Hepatocyte (in vitro differentiated cells): ENCODE results near the gene ECHS1. TPM values are rescaled to one million over a fixed set of nuclear protein-coding genes. Genes with fewer than 3 reads are reported as not detected.

Source experiments
- DNase-seq: peaks from one replicate; pipeline ENCODE4 v3.0.0-alpha.2; 2016; ENCODE audit warnings: low spot score
- H2AFZ ChIP-seq: fragments of 200-600 bp; sonication (generic); 2 replicates; pipeline ENCODE4 v1.6.0; 2016; ENCODE audit warnings: antibody characterized with exemption, mild to moderate bottlenecking
- H3K27ac ChIP-seq: fragments of 200-600 bp; sonication (generic); 2 replicates; pipeline ENCODE4 v1.5.1; 2016; ENCODE audit warnings: mild to moderate bottlenecking
- H3K27me3 ChIP-seq: fragments of 200-600 bp; sonication (generic); 2 replicates; pipeline ENCODE4 v1.6.1; 2016
- H3K36me3 ChIP-seq: fragments of 200-600 bp; sonication (generic); replicated peaks from 2 replicates; pipeline ENCODE4 v1.5.1; 2016; ENCODE audit warnings: low read depth; ENCODE audit not compliant: insufficient read depth
- H3K4me1 ChIP-seq: fragments of 200-600 bp; sonication (generic); 2 replicates; pipeline ENCODE4 v1.5.1; 2016; ENCODE audit warnings: mild to moderate bottlenecking, moderate library complexity; ENCODE audit not compliant: insufficient read depth
- H3K4me2 ChIP-seq: fragments of 200-600 bp; sonication (generic); 2 replicates; pipeline ENCODE4 v1.6.0; 2016
- H3K4me3 ChIP-seq: fragments of 200-600 bp; sonication (generic); 2 replicates; pipeline ENCODE4 v1.5.1; 2016; ENCODE audit warnings: mild to moderate bottlenecking
- H3K79me2 ChIP-seq: fragments of 200-600 bp; sonication (generic); 2 replicates; pipeline ENCODE4 v1.6.0; 2017; ENCODE audit warnings: mild to moderate bottlenecking
- H3K9me2 ChIP-seq: fragments of 200-600 bp; sonication (generic); replicated peaks from 2 replicates; pipeline ENCODE4 v1.6.0; 2017; ENCODE audit warnings: mild to moderate bottlenecking; ENCODE audit not compliant: insufficient read depth
- H3K9me3 ChIP-seq: fragments of 200-600 bp; sonication (generic); 2 replicates; pipeline ENCODE4 v1.5.1; 2016; ENCODE audit warnings: low read depth, mild to moderate bottlenecking
- H4K20me1 ChIP-seq: fragments of 200-600 bp; sonication (generic); 2 replicates; pipeline ENCODE4 v1.6.0; 2016; ENCODE audit warnings: mild to moderate bottlenecking; ENCODE audit not compliant: insufficient read depth, poor library complexity, severe bottlenecking
- EZH2 ChIP-seq: fragments of 200-600 bp; sonication (generic); IDR thresholded peaks from 2 replicates; pipeline ENCODE4 v1.6.1; 2016; ENCODE audit warnings: antibody characterized with exemption, mild to moderate bottlenecking, borderline replicate concordance
- EZH2phosphoT487 ChIP-seq: fragments of 200-600 bp; sonication (generic); IDR thresholded peaks from one replicate; pipeline ENCODE4 v1.6.1; 2018; ENCODE audit warnings: antibody characterized with exemption, mild to moderate bottlenecking, low read depth, moderate library complexity; ENCODE audit not compliant: unreplicated experiment, severe bottlenecking
- WGBS: methylation state at CpG from one replicate; pipeline ENCODE4 v1.1.6; 2016; ENCODE audit warnings: low lambda C conversion rate; ENCODE audit errors: missing lambda C conversion rate; 5-methylcytosine and 5-hydroxymethylcytosine counted together
- polyA plus RNA-seq: library from polyadenylated mRNA; unstranded; fragments of >200 nt; fragmentation: Nextera tagmentation; extraction: Ambion mirVana; gene quantifications from 2 replicates; pipeline ENCODE4 v1.2.1, GENCODE V29; 2016
- total RNA-seq: library from RNA; depleted of rRNA; stranded (reverse); fragments of >200 nt; gene quantifications from 2 replicates; pipeline ENCODE4 v1.2.3, GENCODE V29; 2014
- TF ChIP-seq, protein P1 (sequence below): fragments of 200-600 bp; sonication (generic); IDR thresholded peaks from 2 replicates; pipeline ENCODE4 v1.5.1; 2016; ENCODE audit warnings: antibody characterized with exemption, mild to moderate bottlenecking; ENCODE audit not compliant: poor library complexity

The ECHS1 gene
- total and polyA plus RNA-seq, 2 experiments from 2014 or later = 146 to 204 TPM

DNA sequence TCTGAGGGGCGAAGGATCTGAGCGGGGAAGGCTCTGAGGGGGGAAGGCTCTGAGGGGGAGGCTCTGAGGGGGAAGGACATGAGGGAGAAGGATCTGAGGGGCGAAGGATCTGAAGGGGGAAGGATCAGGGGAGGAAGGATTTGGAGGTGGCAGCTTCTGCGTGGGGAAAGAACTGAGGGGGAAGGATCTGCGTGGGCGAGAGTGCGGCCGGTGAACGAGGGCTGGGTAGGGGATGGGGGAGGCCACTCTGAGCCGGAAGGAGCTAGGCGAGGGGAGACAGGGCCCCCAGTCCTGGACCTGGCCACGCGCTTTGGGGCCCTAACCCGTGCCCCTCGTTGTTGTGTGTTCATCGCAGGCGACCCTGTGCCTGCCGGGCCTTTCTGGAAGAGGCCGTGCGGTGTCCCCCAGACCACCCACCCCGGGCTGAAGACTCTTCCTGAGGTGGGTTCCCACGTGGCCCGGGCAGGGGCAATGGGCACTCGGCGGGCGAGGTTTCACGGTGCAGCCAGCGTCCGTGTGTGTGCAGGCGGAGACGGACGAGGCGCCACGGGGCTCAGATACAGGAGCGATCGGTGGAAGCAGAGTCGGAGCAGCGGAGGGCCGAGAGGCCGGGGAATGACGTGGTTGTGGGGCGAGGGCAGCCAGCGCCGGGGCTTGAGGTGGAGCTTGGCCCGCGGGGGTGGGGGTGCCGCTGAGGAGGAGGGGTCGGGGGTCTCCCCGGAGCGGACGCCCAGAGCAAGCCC lies 38.5 kb downstream of the ECHS1 start:
- Histone ChIP-seq H3K27ac (no peak overlapping the region), H3K79me2 (no peaks in the 10 kb centered on the region), H3K4me3 (peak overlapping the region; percentile 63), H4K20me1 (no peaks in the 10 kb centered on the region), H3K27me3 (peaks cover 53% of the 10 kb centered on the region), H3K36me3 (no peaks in the 10 kb centered on the region), H3K9me2 (no peaks in the 10 kb centered on the region), H3K4me2 (peak overlapping the region; percentile 91), H2AFZ (peak overlapping the region; percentile 57), H3K9me3 (no peaks in the 10 kb centered on the region), H3K4me1 (peaks cover 14% of the 10 kb centered on the region)
- no peak for DNase-seq
- TF ChIP-seq, protein P1, sequence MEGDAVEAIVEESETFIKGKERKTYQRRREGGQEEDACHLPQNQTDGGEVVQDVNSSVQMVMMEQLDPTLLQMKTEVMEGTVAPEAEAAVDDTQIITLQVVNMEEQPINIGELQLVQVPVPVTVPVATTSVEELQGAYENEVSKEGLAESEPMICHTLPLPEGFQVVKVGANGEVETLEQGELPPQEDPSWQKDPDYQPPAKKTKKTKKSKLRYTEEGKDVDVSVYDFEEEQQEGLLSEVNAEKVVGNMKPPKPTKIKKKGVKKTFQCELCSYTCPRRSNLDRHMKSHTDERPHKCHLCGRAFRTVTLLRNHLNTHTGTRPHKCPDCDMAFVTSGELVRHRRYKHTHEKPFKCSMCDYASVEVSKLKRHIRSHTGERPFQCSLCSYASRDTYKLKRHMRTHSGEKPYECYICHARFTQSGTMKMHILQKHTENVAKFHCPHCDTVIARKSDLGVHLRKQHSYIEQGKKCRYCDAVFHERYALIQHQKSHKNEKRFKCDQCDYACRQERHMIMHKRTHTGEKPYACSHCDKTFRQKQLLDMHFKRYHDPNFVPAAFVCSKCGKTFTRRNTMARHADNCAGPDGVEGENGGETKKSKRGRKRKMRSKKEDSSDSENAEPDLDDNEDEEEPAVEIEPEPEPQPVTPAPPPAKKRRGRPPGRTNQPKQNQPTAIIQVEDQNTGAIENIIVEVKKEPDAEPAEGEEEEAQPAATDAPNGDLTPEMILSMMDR = no peak
- TF ChIP-seq EZH2 = no peak
- TF ChIP-seq EZH2phosphoT487 = no peak
- 33% methylated on average over 32 of the region's 51 CpGs for WGBS

DNA sequence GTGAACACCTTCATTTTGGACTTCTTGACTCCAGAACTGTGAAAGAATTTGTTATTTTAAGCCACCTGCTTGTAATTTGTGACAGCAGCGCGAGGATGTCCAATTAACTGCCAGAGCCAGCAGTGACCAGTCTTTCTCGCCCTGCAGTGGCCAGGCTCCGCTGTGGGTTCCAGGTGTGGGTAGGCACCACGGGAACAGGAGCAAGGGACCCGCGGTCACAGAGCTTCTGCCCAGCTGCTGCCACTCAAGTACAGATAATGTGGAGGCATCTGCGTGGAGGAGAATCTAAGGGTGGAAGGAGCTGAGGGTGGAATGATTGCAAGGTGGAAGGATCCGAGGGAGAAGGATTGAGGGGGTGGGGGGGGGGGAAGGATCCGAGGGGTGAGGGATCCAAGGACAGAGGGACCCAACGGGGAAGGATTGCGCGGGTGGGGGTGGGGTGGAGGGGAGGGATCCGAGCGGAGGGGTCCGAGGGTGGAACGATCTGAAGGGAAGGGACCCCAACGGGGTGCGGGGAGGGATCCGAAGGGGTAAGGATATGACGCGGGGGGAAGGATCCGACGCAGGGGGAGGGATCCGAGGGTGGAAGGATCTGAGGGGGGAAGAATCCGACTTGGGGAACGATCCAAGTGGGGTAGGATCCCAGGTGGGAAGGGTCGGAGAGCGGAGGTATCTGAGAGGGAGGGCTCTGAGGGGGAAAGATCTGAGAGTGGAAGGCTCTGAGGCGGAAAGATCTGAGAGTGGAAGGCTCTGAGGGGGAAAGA lies 40.0 kb downstream of the ECHS1 start:
- no peaks in the 10 kb centered on the region for H4K20me1 ChIP-seq
- WGBS = 88% methylated on average over 8 of the region's 30 CpGs
- H3K36me3 ChIP-seq = no peaks in the 10 kb centered on the region
- no peak overlapping the region for H3K4me2 ChIP-seq
- H3K4me3 ChIP-seq = no peak overlapping the region
- H3K27me3 ChIP-seq = peaks cover 64% of the 10 kb centered on the region
- no peak overlapping the region for H2AFZ ChIP-seq
- no peaks in the 10 kb centered on the region for H3K79me2 ChIP-seq
- no peaks in the 10 kb centered on the region for H3K9me2 ChIP-seq
- TF ChIP-seq EZH2phosphoT487 (no peak), EZH2 (no peak)
- TF ChIP-seq, protein P1 = no peak
- no peaks in the 10 kb centered on the region for H3K9me3 ChIP-seq
- peaks cover 14% of the 10 kb centered on the region for H3K4me1 ChIP-seq
- no peak overlapping the region for H3K27ac ChIP-seq
- no peak for DNase-seq

DNA sequence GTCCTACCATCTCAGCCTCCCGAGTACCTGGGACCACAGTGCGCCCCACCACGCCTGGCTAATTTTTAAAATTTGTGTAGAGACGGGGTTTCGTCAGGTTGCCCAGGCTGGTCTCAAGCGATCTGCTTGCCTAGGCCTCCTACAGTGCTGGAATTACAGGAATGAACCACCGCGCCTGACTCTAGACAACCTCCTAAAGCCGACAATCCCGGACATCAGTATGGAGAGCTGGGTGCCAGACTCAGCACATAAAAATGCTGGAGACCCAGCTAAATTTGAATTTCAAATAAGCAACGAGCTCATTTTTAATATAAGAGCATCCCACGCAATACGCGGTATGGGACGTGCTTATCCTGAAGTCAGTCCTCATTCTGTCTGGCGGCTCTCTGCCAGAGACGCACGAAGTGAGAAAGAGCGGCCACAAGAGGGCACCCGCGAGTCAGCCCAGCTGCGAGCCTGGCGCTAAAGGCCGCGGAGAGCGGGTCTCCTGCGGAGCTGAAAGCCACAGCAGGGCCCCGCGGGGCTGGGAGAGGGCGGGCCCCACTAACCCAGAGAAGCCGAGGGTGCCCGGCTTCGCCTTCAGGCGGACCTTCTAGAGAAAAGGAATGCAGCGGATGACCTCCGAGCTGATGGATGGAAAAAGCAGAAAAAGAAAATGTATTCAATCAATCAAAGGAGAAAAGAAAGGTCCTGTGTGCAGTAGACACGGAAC lies 43.5 kb downstream of the ECHS1 start:
- H3K79me2 ChIP-seq = no peaks in the 10 kb centered on the region
- no peaks in the 10 kb centered on the region for H4K20me1 ChIP-seq
- H2AFZ ChIP-seq = peak overlapping the region; percentile 69
- peaks cover 3% of the 10 kb centered on the region for H3K4me1 ChIP-seq
- H3K9me2 ChIP-seq = no peaks in the 10 kb centered on the region
- no peaks in the 10 kb centered on the region for H3K9me3 ChIP-seq
- H3K27ac ChIP-seq = no peak overlapping the region
- H3K36me3 ChIP-seq = no peaks in the 10 kb centered on the region
- DNase-seq = peak; percentile 94
- peaks cover 55% of the 10 kb centered on the region for H3K27me3 ChIP-seq
- peak overlapping the region; percentile 76 for H3K4me2 ChIP-seq
- 11% methylated on average over 36 of the region's 37 CpGs for WGBS
- TF ChIP-seq EZH2 = no peak
- TF ChIP-seq, protein P1 = peak; percentile 98
- no peak overlapping the region for H3K4me3 ChIP-seq
